Heart left ventricle (tissue), 16 donors: ENCODE data around the gene SHISA9. TPM values are rescaled to one million over a fixed set of nuclear protein-coding genes. Genes with fewer than 3 reads are reported as not detected.

Source experiments
- ATAC-seq, 4 donors: fragments of 200-7000 bp; cut with Tn5 transposase; one replicate each; pipeline ENCODE4 v1.9.1; 2020 to 2022; ENCODE audit warnings: moderate library complexity in 4 of 4, mild to moderate bottlenecking in 3 of 4, moderate number of reproducible peaks in 1 of 4
- DNase-seq, 5 donors: peaks; one replicate each; pipeline ENCODE4 v3.0.0-alpha.2; 2020
- H3K27ac ChIP-seq, 12 donors: fragments of 200-600 bp; sonication (generic) in 4 of 12; one replicate each; pipeline versions ENCODE4 v1.5.0 to v1.8.0; 2016 to 2022; ENCODE audit warnings: mild to moderate bottlenecking in 2 of 12
- H3K27me3 ChIP-seq, 9 donors: fragments of 200-600 bp; sonication (generic) in 2 of 9; one replicate each; pipeline versions ENCODE4 v1.5.1 to v1.8.0; 2016 to 2022; ENCODE audit warnings: mild to moderate bottlenecking in 3 of 9
- H3K36me3 ChIP-seq, 9 donors: fragments of 200-600 bp; sonication (generic) in 2 of 9; one replicate each; pipeline versions ENCODE4 v1.5.0 to v1.8.0; 2018 to 2022; ENCODE audit warnings: mild to moderate bottlenecking in 2 of 9
- H3K4me1 ChIP-seq, 12 donors: fragments of 200-600 bp; sonication (generic) in 4 of 12; one replicate each; pipeline versions ENCODE4 v1.5.0 to v1.8.0; 2016 to 2022; ENCODE audit warnings: mild to moderate bottlenecking in 3 of 12
- H3K4me3 ChIP-seq, 12 donors: fragments of 200-600 bp; sonication (generic) in 4 of 12; one replicate each; pipeline versions ENCODE4 v1.5.0 to v1.8.0; 2017 to 2022; ENCODE audit warnings: mild to moderate bottlenecking in 9 of 12, moderate library complexity in 4 of 12
- H3K9me3 ChIP-seq, 12 donors: fragments of 200-600 bp; sonication (generic) in 4 of 12; one replicate each; pipeline versions ENCODE4 v1.5.0 to v1.8.0; 2016 to 2022; ENCODE audit warnings: mild to moderate bottlenecking in 1 of 12
- CTCF ChIP-seq, 12 donors: fragments of 200-600 bp; sonication (generic) in 4 of 12; IDR thresholded peaks; one replicate each; pipeline versions ENCODE4 v1.5.0 to v1.8.0; 2018 to 2022; ENCODE audit warnings: antibody characterized with exemption in 12 of 12, mild to moderate bottlenecking in 5 of 12
- POLR2A ChIP-seq, 2 donors: fragments of 450-650 bp; IDR thresholded peaks; one replicate each; pipeline ENCODE4 v1.6.1; 2017; ENCODE audit warnings: antibody characterized with exemption in 2 of 2, mild to moderate bottlenecking in 2 of 2, moderate library complexity in 2 of 2
- WGBS, 4 donors: extraction: QIAGEN DNeasy Blood & Tissue Kit in 2 of 4; methylation state at CpG; one replicate each; pipeline versions ENCODE4 v1.1.5 to v1.1.7; 2013 to 2018; 5-methylcytosine and 5-hydroxymethylcytosine counted together
- intact Hi-C, 10 donors: fragments of 100-400 bp; cut with DNase I; formaldehyde crosslinking; loops; one replicate each; pipeline versions ENCODE4 v1.11.1 to v1.14.2; 2022
- polyA plus RNA-seq, 2 donors: library from polyadenylated mRNA; stranded (reverse); fragments of 200-250 nt; gene quantifications; one replicate each; pipeline ENCODE4 v1.2.3, GENCODE V29; 2013
- total RNA-seq, 9 donors: library from RNA; depleted of rRNA in 2 of 9; stranded (reverse); fragments of >200 nt in 2 of 9; fragmentation: NEBNext Ultra II Directional in 3 of 9; extraction: Animal tissue kit (Norgen Biotek cat#: 25700) in 3 of 9; gene quantifications; one replicate each; pipeline versions ENCODE4 v1.1.0 to v1.2.4, GENCODE V29; 2016 to 2023
- donor health status: ischemic (EF 13 %, LVEDD 7.1; RV severe dilation, severe dysfunction).
- donor health status: healthy with polysubstance abuse.
- donor health status: DM: no; HTN: yes; CAD: no.
- donor health status: DM: no; HTN: no; CAD: no.
- donor health status: ischemic (EF 25% LVEDD 6.9; RV normal size, moderate dysfunction).
- donor health status: ischemic (EF 25% LVEDD 5.7; RV mildly dilated, moderate dysfunction).
- donor health status: healthy.
- donor health status: DM: yes; HTN: yes; CAD: no.
- donor health status: ischemic (EF 35%, LVEDD 5.7; RV mildly dilated, moderate dysfunction).
- donor health status: nonischemic (EF 11% LVEDD 7.7; RV severe dilation, severe dysfunction).
- donor health status: DM: yes; HTN: yes; CAD: no.
- donor health status: PGD.
- donor health status: ischemic (EF 29% LVEDD 5.4; RV normal size, mild dysfunction).
- donor health status: nonischemic (EF 23%, LVEDD 6.1; RV moderate dilation, normal function).

SHISA9 gene
- total and polyA plus RNA-seq, 11 donors, result 0.08 to 0.83 (median 0.24) TPM; not detected in 1

DNA sequence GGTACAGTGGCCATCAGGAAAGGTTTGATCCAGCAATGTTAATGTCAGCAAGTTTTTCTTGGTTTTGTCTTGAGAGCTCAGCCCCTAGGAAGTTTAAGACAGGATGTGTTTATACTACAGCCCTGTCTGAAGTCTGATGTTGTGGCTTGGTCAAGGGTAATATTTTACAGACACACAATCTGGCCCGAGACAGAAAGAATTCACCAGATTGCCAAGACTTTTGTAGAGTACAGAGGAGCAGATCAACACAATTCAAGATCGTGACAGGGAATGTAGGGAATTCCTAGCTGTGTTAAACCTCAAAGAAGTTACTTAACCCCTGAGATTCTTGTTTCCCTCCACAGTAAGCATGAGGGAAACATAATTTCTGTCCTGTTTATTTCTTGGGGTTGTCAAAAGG is 63.1 kb downstream of the SHISA9 start:
- WGBS, 4 donors, result 18 to 38% (median 30%) methylated on average over 2 of the region's 2 CpGs

DNA sequence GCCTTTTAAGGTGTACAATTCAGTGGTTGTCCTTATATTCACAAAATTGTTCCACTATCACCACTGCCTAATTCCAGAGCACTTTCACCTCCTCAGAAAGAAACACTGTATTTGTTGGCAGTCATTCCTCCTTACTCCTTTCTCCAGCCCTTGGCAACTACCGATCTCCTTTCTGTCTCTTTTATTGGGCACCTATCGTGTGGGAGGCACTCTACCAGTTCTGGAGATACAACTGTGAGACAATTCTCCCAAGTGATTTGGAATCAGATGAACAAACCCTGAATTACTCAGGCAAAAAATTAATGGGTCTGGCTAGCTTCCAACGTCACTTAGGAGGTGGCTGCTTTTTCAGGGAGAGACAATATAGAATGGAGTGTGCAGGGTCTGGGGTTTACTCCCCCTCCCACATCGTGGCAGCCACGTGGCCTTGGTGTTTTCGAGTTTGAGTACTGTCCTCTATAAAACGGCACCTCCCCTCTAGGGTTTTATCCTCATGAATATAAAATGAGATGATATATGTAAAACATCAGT is 63.9 kb downstream of the SHISA9 start:
- ATAC-seq (no peak), DNase-seq (no peak)
- no peaks in the 10 kb centered on the region for H3K9me3 ChIP-seq
- WGBS, 4 donors, result 58 to 69% (median 65%) methylated on average over 7 of the region's 7 CpGs
- TF ChIP-seq CTCF (IDR thresholded peaks at IDR 0.05) (no peak), POLR2A (IDR thresholded peaks at IDR 0.05) (no peak)
- no peak overlapping the region for H3K27ac ChIP-seq
- H3K4me3 ChIP-seq, result no peak overlapping the region
- intact Hi-C loops, result no loop called here
- H3K36me3 ChIP-seq, result no peaks in the 10 kb centered on the region
- no peaks in the 10 kb centered on the region for H3K27me3 ChIP-seq
- H3K4me1 ChIP-seq, result no peaks in the 10 kb centered on the region

More for the DNA sequence above, 63.1 kb downstream of the SHISA9 start:
- H3K27ac ChIP-seq, result no peak overlapping the region
- ATAC-seq, result no peak
- no peaks in the 10 kb centered on the region for H3K9me3 ChIP-seq
- intact Hi-C loops, result no loop called here
- H3K4me1 ChIP-seq, result no peaks in the 10 kb centered on the region
- no peak overlapping the region for H3K4me3 ChIP-seq
- no peaks in the 10 kb centered on the region for H3K27me3 ChIP-seq
- no peak for DNase-seq
- TF ChIP-seq POLR2A (IDR thresholded peaks at IDR 0.05), result no peak
- no peak for TF ChIP-seq CTCF (IDR thresholded peaks at IDR 0.05)
- H3K36me3 ChIP-seq, result no peaks in the 10 kb centered on the region

GRCh38 chr16:12971241-12971640 is 69.8 kb downstream of the SHISA9 start:
- ATAC-seq (peak in 1 of 4 donors; percentile 16), DNase-seq (peak in 1 of 5 donors; percentile 31)
- Histone ChIP-seq H3K4me1 (no peaks in the 10 kb centered on the region), H3K4me3 (no peak overlapping the region), H3K27me3 (peaks cover 0 to 8% (median 0%) of the 10 kb centered on the region in 9 donors), H3K9me3 (no peaks in the 10 kb centered on the region), H3K36me3 (no peaks in the 10 kb centered on the region), H3K27ac (no peak overlapping the region)
- TF ChIP-seq CTCF (IDR thresholded peaks at IDR 0.05), result no peak
- no peak for TF ChIP-seq POLR2A (IDR thresholded peaks at IDR 0.05)
- 5 to 23% (median 13%) methylated on average over 2 of the region's 2 CpGs for whole genome bisulfite sequencing, 4 donors
- intact Hi-C loops, result no loop called here

GRCh38 chr16:12972246-12972645 is 70.8 kb downstream of the SHISA9 start:
- Histone ChIP-seq H3K27me3 (peaks cover 0 to 8% (median 0%) of the 10 kb centered on the region in 9 donors), H3K4me1 (no peaks in the 10 kb centered on the region), H3K4me3 (no peak overlapping the region), H3K9me3 (no peaks in the 10 kb centered on the region), H3K36me3 (no peaks in the 10 kb centered on the region), H3K27ac (no peak overlapping the region)
- whole genome bisulfite sequencing, 4 donors, result 91 to 96% (median 93%) methylated on average over 3 of the region's 3 CpGs
- no peak for DNase-seq
- intact Hi-C loops, result no loop called here
- no peak for TF ChIP-seq POLR2A (IDR thresholded peaks at IDR 0.05)
- TF ChIP-seq CTCF (IDR thresholded peaks at IDR 0.05), result no peak
- no peak for ATAC-seq
